Esophagus squamous epithelium (tissue), 4 donors: ENCODE measurements around the gene FCSK.

ENCODE experiments used
- CTCF ChIP-seq, 6 experiments: fragments of 450-650 bp in 4 of 6; fragments of 200-600 bp in 2 of 6; sonication (generic) in 2 of 6; IDR thresholded peaks; one replicate each; pipeline ENCODE4 v1.5.1; 2016 to 2019; ENCODE audit warnings: antibody characterized with exemption in 6 of 6, mild to moderate bottlenecking in 4 of 6, moderate library complexity in 4 of 6
- POLR2A ChIP-seq, 4 donors: fragments of 450-650 bp; IDR thresholded peaks; one replicate each; pipeline ENCODE4 v1.6.1; 2017; ENCODE audit warnings: antibody characterized with exemption in 4 of 4, mild to moderate bottlenecking in 4 of 4, moderate library complexity in 3 of 4

- no peak for TF ChIP-seq CTCF (IDR thresholded peaks at IDR 0.05)
- no peak for TF ChIP-seq POLR2A (IDR thresholded peaks at IDR 0.05)
These were observed 17.3 kb upstream of the FCSK start for GRCh38 chr16:70437017-70437581.
